Stimulated activated CD4-positive, alpha-beta T cell treated with anti-CD3 and anti-CD28 coated beads, Interleukin-15, amount 100 ng/mL, for 48 hours (primary cell): ENCODE results near the gene TLE5.
A peak's percentile ranks its signal among the peaks of the same experiment; 100 is the strongest.
"Not testable (repeated sequence)": the region's sequence is repeated elsewhere in the genome, so short reads cannot be mapped to it uniquely, and the experiment has no call there.

Source experiments
- DNase-seq, 2 donors: peaks; one replicate each; pipeline ENCODE4 v3.0.0-alpha.2; 2020; ENCODE audit warnings: low read depth in 2 of 2

Gene TLE5

DNA sequence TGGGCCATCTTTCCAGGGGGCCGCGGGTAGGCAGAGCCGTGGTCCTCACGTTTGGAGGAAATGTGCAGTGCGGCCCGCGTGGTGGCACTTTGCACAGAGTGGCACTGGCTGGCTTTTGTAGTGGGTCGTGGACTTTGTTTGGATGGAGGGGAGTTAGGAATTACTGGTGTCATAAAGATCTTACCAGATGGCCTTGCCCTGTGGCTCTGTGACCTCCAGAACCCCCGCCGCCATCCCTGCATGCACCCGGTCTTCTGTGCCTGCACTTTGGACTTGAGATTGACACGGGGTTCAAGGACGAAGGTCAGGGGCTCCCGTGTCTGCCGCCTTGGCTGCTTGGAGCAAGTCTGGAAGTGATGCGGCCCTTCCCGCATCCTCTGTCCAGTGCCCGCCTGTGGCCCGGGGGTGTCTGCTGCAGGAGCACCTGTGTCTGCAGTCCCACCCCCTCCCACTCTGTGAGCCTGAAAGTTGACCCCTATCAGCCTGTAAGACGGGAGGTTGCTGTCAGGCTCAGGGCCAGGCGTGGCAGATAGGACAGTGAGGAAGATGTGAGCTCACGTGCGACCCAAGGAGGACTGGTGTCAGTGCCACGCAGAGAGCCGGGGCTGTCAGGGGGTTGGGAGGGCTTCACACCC is 34.1 kb upstream of the TLE5 start:
- no peak for DNase-seq

DNA sequence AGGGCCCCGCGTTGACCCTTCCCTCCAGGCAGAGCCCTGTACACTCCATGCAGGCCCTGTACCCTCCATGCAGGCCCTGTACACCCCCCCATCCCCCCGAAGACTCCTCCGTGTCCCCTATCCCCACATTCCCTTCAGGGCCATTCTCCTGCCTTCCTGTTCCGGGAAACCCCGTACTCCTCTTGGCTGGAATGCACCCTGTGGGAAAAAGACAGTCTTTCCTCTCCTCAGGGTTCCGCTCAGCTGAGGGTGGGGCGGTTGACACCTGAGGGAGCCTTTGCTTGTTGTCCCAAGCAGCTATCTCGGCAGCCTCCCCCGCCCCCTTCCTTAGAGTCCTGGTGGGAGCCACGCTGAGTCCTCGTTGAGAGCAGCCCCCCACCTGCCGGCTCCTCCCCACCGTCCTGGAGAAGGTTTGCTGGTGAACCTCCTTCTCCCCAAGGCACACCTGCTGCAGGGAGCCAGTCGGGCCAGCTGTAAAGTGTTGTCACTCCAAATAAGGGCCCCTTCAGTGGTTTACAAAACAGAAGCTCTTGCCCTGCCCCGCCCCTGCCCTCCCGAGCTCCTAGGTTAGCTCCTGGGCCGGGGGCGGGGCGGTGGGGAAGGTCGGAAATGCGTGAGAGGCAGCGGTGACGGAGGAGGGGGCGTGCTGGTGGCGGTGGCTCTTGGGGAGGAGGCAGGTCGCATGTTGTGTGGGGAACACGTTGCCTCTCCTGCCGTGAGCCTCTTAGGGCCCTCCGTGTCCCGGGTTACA is 33.3 kb upstream of the TLE5 start:
- peak in 1 of 2 donors; percentile 38 for DNase-seq

DNA sequence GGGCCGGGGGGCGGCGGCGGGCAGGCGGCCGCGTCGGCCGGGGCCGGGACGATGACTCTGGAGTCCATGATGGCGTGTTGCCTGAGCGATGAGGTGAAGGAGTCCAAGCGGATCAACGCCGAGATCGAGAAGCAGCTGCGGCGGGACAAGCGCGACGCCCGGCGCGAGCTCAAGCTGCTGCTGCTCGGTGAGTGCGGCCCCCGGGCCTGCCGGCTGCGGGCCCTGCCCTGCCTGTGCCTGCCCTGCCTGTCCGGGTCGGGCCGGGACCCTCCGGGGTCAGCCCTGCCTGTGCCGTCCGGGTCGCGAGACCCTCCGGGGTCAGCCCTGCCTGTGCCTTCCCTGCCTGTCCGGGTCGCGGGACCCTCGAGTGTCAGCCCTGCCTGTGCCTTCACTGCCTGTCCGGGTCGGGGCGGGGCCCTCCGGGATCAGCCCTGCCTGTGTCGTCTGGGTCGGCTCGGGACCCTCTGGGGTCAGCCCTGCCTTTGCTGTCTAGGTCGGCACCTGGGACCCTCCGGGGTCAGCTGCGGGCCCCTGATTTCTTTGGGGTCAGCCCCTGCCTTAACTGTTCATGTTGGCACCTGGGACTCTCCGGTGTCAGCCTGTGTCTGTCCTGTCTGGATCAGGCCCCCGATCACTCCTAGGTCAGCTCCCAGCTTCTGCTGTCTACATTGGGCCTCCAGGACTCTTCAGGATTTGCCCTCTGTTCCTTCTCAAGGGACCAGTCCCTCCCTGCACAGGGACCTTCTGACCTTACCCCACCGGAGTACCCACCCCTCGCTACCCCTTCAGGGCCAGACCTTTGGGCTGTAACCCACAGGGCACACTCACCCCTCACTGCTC is 32.5 kb upstream of the TLE5 start:
- DNase-seq: peak in 1 of 2 donors; percentile 21

DNA sequence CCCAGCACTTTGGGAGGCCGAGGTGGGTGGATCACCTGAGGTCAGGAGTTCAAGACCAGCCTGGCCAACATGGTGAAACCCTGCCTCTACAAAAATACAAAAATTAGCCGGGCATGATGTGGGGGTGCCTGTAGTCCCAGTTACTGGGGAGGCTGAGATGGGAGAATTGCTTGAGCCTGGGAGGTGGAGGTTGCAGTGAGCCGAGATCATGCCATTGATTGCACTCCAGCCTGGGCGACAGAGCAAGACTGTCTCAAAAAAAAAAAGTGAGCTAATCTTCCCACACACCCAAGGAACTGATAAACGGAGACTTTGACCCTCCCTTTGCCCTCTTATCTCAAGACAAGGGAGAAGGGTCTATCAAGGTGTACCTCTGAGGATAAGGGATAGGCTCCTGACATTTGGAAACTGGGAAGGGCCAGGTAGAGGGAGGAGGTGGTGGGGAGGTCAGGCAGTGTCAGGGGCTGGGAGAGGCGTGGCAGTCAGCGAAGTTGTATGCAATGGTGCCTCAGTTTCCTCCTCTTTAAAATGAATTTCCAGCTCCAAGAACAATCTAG is 27.1 kb upstream of the TLE5 start:
- DNase-seq: not testable (repeated sequence)

DNA sequence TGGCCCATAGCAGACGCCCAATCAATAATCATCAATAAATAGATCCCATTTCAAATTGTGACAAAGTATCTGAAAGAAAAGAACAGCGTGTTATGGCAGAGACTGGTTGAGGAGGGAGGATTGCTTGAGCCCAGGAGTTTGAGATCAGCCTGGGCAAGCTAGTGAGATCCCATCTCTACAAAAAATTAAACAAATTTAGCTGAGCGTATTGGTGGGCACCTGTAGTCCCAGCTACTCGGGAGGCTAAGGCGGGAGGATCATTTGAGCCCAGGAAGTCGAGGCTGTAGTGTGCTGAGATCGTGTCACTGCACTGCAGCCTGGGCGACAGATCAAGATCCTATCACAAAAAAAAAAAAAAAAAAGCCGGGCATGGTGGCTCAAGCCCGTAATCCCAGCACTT is 25.5 kb upstream of the TLE5 start:
- DNase-seq: no peak

DNA sequence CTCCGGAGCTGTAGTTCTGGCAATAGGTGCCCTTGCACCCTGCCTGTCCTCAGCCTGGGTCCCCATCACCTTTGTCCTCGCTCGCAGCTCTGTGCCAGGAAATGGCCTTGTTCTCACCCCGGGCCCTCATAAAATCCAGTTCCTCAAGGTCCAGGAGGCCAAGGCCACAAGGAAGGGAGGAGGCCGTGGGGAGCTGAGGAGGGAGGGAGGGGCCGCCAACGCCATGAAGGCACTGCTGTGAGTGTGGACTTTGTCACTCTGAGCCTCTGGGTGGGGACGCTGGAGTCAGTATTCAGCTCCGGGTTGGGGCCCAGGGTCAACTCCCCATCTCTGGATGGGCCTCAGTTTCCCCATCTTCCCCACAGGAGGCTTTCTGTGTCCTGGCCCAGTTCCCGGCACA is 22.6 kb upstream of the TLE5 start:
- DNase-seq: no peak

DNA sequence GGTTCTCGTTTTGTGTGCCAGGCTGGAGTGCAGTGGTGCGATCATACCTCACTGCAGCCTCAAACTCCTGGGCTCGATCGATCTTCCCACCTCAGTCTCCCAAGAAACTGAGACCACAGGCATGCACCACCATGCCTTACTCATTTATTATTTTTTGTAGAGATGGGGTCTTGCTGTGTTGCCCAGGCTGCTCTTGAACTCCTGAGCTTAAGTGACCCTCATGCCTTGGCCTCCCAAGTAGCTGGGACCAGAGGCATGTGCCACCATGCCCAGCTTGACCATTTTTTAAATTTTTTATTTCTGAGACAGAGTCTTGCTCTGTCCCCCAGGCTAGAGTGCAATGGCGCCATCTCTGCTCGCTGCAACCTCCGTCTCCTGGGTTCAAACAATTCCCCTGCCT is 21.7 kb upstream of the TLE5 start:
- DNase-seq: no peak

DNA sequence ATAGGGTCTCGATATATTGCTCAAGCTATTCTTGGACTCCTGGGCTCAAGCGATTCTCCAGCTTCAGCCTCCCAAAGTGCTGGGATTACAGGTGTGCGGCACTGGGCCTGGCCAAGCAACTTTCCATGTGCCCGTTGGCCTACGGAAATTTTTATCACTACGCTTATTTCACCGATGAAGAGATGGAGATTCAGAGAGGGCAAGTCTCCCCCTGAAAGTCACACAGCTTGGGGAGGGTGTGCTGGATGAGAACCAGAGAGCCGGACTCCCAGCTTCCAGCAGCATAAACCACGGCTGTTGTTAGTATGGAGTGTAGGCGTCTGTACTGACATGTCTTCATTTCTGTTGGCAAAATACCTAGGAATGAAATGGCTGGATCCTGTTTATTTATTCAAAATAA is 20.0 kb upstream of the TLE5 start:
- no peak for DNase-seq

DNA sequence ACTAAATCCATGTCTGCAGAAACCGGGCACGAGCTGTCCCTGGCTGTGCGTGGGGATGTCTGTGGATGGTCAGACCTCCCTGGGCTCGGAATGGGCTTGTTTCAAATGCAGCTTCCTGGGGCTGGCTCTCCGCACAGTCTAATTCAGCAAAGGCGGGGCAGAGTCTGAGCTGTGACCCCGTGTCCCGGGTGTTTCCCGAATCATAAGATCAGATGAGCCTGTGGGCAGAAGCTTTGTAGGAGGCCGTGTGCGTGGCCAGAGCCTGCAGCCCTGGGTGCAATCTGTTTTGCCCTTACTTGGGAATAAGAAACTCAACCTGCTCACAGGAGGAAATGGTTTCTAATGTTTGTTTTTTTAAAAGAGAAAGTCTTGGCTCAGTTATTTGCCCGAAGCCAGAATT is 18.0 kb upstream of the TLE5 start:
- no peak for DNase-seq

DNA sequence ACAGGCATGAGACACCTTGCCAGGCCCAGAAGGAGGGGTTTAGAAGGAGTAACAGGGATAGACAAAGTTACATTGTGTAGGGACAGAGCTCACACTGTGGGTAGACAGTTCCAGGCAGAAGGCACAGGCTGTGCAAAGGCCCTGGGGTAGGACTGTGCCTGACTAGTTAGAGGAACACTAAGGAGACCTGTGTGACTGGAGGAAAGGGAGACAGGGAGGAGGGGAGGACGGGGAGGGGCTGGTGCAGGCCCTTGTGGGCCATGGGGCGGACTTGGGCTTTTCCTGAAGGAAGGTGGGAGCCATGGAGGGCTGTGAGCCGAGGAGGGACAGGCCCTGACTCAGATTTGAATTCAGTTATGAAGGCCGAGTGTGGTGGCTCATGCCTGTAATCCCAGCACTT is 17.3 kb upstream of the TLE5 start:
- DNase-seq: no peak

DNA sequence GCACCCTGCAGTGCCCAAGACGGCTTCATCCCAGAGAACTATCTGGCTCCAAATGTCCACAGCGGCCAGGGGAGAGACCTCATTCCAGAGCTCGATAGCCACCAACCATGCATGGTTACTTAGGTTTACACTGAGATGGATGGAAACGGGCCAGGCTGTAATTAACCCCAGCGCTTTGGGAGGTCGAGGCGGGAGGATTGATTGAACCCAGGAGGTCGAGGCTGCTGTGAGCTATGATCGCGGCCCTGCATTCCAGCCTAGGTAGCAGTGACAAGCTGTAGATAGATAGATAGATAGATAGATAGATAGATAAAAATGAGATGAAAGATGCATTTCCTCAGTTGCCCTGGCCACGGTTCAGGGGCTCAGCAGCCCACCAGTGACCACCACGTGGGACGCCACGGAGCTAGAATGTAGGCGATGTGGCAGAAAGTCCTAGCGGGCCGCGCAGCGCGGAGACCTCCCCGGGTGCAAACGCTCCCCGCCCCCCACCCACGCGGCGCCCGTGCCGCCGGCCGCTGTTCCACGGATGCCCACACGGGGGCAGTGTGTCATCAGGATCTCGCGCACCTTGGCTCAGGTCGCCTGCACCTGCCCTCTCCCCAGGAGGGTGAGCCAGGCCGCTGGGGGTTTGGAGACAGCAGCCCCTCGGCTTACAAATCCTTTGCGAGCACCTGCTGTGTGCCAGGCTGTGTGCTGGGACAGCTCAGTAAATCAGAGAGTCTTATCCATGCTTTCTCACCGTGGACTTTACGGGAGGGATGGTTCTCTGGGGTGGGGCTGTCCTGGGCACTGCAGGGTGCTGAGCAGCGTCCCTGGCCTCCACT is 13.5 kb upstream of the TLE5 start:
- DNase-seq: peak; percentile 52 to 71

DNA sequence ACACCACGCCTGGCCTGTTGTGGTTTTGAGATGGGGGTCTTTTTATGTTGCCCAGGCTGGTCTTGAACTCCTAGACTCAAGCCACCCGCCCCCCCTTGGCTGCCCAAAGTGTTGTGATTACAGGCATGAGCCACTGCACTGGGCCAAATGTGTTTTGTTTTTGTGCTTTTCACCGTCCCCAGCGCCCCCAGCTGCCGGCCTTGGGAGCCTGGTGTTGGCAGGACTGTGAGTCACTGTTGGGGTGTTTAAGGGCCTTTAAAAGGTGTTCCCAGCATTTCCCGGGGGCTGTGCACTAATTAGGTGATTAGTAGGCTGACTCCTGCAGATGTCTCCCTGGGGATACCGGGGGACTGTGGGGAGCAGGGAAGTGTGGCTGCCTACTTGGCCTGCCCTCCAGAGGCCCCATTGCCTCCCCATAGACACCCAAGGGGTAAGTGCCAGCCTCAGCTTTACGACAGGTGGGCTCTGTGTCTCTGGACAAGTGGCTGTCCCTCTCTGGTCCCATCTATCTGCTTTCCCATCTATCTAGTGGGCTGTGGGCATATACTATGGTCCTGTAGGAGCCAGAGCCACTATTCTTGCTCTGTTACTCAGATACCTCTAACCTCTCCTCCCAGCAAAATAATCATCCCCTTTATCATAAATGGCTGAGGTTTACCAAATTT is 11.8 kb upstream of the TLE5 start:
- DNase-seq: no peak

DNA sequence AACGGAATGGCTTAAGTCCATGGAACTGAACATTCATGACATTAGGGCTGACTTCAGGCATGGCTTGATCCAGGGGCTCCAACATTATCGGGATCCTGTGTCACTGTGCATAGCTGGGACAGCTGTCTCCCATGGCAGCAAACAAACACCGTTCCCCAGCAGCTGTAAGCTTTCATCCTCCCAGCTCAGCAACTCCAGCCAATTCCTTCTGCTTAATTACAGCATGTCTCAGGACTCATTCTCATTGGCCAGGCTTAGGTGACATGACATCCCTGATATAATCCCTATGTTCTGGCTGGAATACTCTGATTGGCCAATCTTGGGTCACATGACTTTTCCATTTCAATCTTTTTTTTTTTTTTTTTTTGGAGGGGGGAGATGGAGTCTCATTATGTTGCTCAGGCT is 10.9 kb upstream of the TLE5 start:
- DNase-seq: no peak

DNA sequence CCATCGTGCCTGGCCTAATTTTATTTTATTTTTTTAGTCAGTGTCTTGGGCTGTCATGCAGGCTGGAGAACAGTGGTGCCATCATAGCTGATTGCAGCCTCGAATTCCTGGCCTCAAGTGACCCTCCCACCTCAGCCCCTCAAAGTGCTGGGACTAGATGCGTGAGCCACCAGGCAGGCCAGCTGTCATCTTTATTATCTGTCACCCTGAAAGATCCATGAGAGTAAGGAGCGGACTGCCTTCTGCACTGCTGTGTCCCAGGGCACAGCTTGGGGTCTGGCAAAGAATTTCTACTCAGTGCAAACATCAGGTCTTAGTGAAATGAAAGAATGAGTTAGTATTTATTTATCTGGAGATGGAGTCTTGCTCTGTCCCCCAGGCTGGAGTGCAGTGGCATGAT is 9.5 kb upstream of the TLE5 start:
- no peak for DNase-seq

DNA sequence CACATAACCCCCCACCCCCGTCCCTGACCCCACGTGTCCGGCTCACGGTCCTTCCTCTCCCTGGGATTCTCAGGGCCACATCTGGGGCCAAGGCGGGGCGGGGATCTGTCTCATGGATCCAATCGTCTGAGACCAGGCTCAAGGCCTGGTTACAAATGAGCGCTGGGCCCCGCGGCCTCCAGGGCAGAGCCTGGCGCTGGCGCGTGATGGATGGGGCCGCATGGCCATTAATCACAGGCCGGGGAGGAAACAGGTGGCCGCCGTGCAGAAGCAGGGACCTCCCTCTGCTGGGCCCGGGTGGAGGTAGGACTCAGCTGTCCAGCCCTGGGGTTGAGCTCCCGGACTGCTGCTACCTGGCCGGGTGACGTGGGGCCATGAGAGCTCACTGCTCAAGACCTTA is 5.8 kb upstream of the TLE5 start:
- no peak for DNase-seq

DNA sequence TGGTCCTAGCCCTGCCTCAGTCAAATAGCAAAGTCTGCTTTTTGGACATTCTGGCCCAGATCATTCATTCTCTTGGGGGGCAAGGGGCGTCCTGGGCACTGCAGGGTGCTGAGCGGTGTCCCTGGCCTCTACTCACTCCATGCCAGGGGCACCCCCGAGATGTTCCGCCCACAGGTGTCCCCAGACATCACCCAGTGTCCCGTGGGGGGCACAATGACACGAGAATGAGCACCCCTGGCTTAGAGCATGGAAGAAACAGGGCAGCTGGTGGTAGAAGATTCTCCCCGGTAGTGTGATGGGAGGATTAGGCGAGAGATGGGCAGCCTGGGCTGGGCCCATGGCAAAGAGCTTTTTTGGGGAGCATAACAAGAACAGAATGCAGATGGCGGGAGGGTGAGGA is 5.3 kb upstream of the TLE5 start:
- no peak for DNase-seq

DNA sequence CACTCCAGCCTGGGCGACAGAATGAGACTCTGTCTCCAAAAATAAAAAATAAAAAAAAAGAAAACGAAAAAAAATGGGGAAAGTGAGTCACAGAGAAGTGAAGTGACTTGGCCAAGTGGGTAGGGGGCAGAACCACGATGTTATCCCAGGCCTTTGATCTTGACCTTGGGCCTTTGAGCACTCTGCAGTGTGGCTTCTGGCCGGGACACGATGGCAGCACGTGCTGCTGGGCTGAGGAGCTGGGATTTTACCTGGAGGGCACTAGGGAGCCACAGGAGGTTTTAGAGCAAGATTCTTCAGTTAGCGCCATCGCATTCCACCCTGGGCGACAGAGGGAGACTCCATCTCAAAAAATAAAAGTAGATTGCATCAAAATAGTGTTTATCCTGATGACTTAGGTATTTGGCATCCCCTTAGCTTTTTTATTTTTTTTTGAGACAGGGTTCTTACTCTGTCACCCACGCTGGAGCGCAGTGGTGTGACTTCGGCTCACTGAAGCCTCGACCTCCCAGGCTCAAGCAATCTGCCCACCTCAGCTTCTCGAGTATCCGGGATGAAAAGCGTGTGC is 4.3 kb upstream of the TLE5 start:
- DNase-seq: no peak

DNA sequence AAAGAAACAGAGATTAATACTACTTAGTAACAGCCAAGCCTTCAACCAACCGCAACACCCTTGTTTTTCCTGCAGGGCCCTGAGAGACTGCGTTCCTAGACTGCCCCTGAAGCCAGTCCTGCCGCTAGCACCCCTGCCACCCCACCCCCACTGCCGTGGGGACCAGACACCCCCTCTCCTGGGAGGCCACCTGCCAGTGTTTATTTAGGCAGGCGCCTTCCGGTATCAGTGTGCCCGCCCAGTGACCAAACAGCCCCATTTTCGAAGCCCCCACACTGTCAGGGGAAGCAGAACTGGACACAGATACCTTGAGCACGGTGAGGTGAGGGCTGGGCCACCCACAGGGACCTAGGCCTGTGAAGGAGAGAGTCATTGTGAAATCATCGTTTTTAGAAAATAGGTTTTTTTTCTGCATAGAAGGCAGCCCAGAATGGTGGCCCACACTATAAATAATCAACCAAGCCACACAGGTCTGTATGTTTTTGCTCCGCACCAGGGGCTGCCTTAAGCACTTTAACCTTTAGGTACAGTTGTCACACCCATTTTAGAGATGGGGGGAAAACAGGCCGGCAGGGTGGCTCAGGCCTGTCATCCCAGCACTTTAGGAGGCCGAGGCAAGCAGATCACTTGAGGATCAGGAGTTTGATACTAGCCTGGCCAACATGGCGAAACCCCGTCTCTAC is 3.5 kb upstream of the TLE5 start:
- DNase-seq: no peak

DNA sequence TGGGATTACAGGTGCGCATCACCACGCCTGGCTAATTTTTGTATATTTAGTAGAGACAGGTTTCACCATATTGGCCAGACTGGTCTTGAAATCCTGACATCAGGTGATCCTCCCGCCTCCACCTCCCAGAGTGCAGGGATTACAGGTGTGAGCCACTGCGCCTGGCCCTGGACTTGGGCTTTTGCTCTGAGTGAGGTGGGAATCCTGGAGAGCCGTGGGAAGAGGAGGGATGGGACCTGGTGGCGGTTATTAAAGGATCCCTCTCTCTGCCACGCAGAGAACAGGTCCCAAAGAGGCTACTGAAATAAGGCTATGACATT is 1.7 kb upstream of the TLE5 start:
- no peak for DNase-seq
